ENCODE results near the gene TREM2. TPM values are rescaled to one million over a fixed set of nuclear protein-coding genes. Genes with fewer than 3 reads are reported as not detected.
"Not testable (repeated sequence)": the region's sequence is repeated elsewhere in the genome, so short reads cannot be mapped to it uniquely, and the experiment has no call there.

TREM2 gene
- total RNA-seq, 1 donor from 2014 or later = not detected

- DNase-seq (ENCODE audit: low spot score in 2 of 2, unreplicated experiment in 2 of 2) = no peak
- H3K27ac Mint-ChIP-seq = no peak overlapping the region
- H3K36me3 Mint-ChIP-seq = no peaks in the 10 kb centered on the region
- H3K9me3 Mint-ChIP-seq = peaks cover 8% of the 10 kb centered on the region
- no peaks in the 10 kb centered on the region for H3K4me1 Mint-ChIP-seq
- TF ChIP-seq CTCF (IDR thresholded peaks at IDR 0.05; ENCODE audit: unreplicated experiment) = no peak
- H3K4me3 Mint-ChIP-seq = no peak overlapping the region
- peaks cover 58% of the 10 kb centered on the region for H3K27me3 Mint-ChIP-seq (ENCODE audit: low read depth)
Measured at GRCh38 chr6:41193884-41194283, 31.0 kb upstream of the TREM2 start.

GRCh38 chr6:41193171-41193734, 30.3 kb upstream of the TREM2 start:
- Mint-ChIP-seq H3K27ac (no peak overlapping the region), H3K4me1 (no peaks in the 10 kb centered on the region), H3K36me3 (no peaks in the 10 kb centered on the region), H3K9me3 (peaks cover 8% of the 10 kb centered on the region), H3K27me3 (ENCODE audit: low read depth) (peaks cover 55% of the 10 kb centered on the region), H3K4me3 (no peak overlapping the region)
- no peak for TF ChIP-seq CTCF (IDR thresholded peaks at IDR 0.05; ENCODE audit: unreplicated experiment)
- DNase-seq (ENCODE audit: low spot score in 2 of 2, unreplicated experiment in 2 of 2) = no peak

GRCh38 chr6:41191569-41191968, 28.7 kb upstream of the TREM2 start:
- Mint-ChIP-seq H3K27me3 (ENCODE audit: low read depth) (peaks cover 42% of the 10 kb centered on the region), H3K4me3 (no peak overlapping the region), H3K27ac (no peak overlapping the region), H3K9me3 (peaks cover 8% of the 10 kb centered on the region), H3K36me3 (no peaks in the 10 kb centered on the region), H3K4me1 (no peaks in the 10 kb centered on the region)
- no peak for TF ChIP-seq CTCF (IDR thresholded peaks at IDR 0.05; ENCODE audit: unreplicated experiment)
- DNase-seq (ENCODE audit: low spot score in 2 of 2, unreplicated experiment in 2 of 2) = no peak

- Mint-ChIP-seq H3K4me1 (no peaks in the 10 kb centered on the region), H3K4me3 (no peak overlapping the region), H3K36me3 (no peaks in the 10 kb centered on the region), H3K9me3 (peaks cover 8% of the 10 kb centered on the region), H3K27ac (no peak overlapping the region), H3K27me3 (ENCODE audit: low read depth) (peaks cover 34% of the 10 kb centered on the region)
- DNase-seq (ENCODE audit: low spot score in 2 of 2, unreplicated experiment in 2 of 2) = no peak
- no peak for TF ChIP-seq CTCF (IDR thresholded peaks at IDR 0.05; ENCODE audit: unreplicated experiment)
Measured at GRCh38 chr6:41190791-41191190, 27.9 kb upstream of the TREM2 start.

- Mint-ChIP-seq H3K27me3 (ENCODE audit: low read depth) (peaks cover 29% of the 10 kb centered on the region), H3K27ac (no peak overlapping the region), H3K36me3 (no peaks in the 10 kb centered on the region), H3K9me3 (peaks cover 8% of the 10 kb centered on the region), H3K4me1 (no peaks in the 10 kb centered on the region), H3K4me3 (no peak overlapping the region)
- DNase-seq (ENCODE audit: low spot score in 2 of 2, unreplicated experiment in 2 of 2) = no peak
- no peak for TF ChIP-seq CTCF (IDR thresholded peaks at IDR 0.05; ENCODE audit: unreplicated experiment)
Measured at GRCh38 chr6:41189967-41190366, 27.1 kb upstream of the TREM2 start.

GRCh38 chr6:41189046-41189445, 26.1 kb upstream of the TREM2 start:
- peaks cover 24% of the 10 kb centered on the region for H3K27me3 Mint-ChIP-seq (ENCODE audit: low read depth)
- not testable (repeated sequence) for H3K27ac Mint-ChIP-seq; DNase-seq (ENCODE audit: low spot score in 2 of 2, unreplicated experiment in 2 of 2); H3K4me1 Mint-ChIP-seq; H3K4me3 Mint-ChIP-seq; H3K36me3 Mint-ChIP-seq; H3K9me3 Mint-ChIP-seq
